Measurements from ENCODE around the gene TIMM23.
"Not testable (repeated sequence)": the region's sequence is repeated elsewhere in the genome, so short reads cannot be mapped to it uniquely, and the experiment has no call there.

Gene TIMM23, protein sequence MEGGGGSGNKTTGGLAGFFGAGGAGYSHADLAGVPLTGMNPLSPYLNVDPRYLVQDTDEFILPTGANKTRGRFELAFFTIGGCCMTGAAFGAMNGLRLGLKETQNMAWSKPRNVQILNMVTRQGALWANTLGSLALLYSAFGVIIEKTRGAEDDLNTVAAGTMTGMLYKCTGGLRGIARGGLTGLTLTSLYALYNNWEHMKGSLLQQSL

DNA sequence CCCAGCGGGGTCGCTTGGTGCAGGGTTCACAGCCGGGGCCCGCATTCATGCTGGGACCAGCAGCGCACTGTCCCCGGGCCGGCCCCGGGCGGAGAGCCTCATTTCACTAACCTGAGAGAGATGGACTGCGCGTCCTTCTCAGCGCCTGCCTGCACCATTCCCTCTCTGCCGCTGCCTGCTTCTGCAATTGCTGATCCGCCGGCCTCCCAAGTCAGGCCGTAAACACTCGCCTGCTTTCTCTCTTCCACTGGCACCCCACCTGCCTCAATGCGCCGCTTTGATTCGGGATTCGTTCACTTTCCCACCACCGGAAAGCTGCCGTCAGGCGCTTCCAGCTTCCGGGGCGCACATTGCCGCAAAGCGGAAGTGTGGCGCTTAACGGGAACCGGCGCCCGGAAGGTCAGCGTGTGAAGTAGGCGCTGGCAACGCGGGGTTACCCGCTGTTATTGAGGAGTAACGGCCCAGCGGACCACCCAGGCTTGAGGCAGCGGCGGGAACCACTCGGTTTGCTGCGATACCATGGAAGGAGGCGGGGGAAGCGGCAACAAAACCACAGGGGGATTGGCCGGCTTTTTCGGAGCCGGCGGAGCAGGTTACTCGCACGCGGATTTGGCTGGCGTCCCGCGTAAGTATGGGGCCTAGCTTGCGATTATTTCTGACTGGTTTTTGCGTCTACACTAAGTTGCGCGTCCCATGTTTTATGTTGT lies at the start of gene TIMM23:
Gene TIMM23, plus strand, starts transcription at position 384 of the 707 bp plus-strand sequence. Its CDS starts 136 bp downstream, at position 520.
- peak; percentile 92 to 93 for DNase-seq

DNA sequence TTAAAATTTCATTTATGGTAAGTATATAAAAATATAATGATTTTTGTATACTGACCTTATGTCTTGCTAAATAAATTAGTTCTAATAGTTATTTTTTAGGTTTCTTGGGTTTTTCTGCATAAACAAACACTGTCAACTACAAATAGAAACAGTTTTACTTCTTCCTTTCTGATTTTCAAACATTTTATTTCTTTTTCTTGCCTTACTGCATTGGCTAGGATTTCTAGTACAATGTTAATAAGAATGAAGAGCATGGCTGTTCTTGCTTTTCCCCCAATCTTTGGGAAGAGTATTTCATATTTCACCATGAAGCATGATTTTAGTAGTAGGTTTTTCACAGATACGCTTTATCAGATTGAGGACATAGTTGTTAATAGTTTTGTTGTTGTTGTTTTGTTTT lies 45.5 kb upstream of the TIMM23 start:
- DNase-seq, result not testable (repeated sequence)

DNA sequence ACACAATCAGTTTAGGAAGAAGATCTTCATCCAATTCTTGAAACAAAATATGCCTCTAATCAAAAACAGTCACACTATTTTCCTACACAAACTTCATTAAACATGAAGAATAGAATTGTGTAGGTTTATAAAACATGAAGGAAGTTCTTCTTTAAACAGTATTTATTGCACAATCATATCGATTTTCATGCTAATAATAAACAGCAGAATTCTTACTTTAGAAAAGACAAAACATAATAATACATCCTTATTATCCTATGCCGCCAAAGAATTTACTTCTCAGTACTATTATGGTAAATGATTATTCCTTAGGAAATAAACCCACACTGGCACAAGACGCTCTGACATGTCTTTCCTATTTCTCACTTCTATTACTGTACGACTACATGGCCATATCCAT lies 41.0 kb upstream of the TIMM23 start:
- not testable (repeated sequence) for DNase-seq

DNA sequence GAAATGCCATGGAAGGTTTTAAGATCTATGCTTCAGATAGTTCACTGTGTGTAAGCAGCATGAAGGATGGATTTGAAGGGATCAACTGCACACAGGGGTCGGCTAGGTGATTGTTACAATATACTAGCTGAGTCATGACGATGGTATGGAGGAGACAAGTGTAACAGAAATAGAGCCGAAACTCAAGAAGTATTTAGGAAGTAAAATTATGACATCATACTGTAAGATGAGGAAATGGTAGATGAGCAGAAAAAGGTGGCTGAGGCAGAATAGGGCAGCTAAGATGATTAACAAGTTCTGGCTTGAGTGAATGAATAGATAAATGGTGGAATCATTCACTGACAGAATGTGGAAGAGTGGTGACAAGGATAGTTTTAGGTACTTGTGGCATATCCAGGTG lies 37.5 kb upstream of the TIMM23 start:
- not testable (repeated sequence) for DNase-seq

DNA sequence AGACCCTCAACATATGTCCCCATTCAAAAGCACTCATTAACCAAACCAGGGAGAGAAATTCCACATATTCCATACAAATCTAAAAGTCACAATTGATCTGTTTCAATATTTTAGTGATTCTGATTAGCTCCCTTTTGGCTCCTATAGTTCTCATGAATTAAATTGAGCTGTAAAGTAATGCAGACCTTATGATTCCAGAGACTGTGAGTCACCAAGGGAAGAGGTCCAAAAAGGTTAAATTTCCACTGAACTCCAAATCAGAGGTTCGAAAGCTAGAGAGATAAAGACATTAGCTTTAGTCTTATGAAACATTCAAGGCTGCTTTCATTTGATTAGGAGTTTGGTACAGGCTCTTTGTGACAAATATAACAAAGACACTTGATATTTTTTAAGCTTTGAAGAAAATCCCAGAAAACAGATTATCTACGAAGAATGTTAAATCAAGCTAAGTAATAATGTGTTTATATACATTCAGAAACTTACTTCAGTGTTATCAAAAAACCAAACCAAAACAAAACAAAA lies 33.1 kb upstream of the TIMM23 start:
- not testable (repeated sequence) for DNase-seq

DNA sequence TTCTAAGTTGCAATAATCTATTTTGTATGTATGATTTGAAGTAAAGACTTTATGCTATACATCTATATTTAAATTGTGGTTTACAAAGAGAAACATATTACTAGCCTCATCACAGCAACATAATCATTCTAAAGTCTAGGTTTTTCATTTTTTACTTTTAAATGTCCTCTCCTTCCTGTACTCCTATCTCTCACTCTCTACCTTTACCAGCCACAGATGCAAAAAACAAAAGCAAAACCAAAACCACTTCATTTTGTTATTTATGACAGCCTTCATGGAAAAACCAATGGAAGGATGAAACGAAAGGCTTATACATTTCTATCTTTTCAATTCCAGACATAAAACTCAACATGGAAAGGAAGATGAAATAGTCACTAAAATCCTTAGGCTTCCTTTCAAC lies 31.1 kb upstream of the TIMM23 start:
- DNase-seq, result not testable (repeated sequence)

DNA sequence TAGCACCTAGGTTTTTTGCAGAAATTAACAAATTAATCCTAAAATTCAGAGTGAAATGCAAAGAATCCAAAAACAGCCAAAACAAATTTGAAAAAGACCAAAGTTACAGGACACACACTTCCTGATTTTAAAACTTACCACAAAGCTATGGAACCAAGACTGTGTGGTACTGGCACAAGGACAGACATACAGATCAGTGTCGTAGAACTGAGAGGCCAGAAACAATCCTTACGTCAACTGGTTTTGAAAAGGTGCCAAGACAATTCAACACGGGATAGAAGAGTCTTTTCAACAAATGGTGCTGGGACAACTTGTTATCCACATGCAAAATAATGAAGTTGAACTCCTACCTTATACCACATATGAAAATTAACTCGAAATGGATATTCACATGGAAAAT lies 26.8 kb upstream of the TIMM23 start:
- DNase-seq, result not testable (repeated sequence)

DNA sequence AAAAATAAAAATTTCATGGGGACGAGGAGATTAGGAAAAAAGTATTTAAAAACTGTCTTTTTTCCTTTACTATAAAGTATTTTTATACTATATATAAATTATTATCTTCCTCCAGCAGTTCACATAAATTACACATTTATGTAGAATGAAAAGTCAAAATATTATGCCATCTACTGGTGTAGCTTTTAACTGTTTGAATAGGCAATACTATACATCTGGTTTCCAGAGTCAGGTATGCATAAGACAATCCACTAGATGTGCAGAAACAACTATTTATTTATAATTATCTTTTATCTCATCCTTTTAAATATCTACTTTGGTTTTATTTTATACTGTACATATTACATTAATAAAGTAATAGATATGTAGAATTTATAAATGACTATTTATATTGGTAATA lies 24.9 kb upstream of the TIMM23 start:
- not testable (repeated sequence) for DNase-seq

DNA sequence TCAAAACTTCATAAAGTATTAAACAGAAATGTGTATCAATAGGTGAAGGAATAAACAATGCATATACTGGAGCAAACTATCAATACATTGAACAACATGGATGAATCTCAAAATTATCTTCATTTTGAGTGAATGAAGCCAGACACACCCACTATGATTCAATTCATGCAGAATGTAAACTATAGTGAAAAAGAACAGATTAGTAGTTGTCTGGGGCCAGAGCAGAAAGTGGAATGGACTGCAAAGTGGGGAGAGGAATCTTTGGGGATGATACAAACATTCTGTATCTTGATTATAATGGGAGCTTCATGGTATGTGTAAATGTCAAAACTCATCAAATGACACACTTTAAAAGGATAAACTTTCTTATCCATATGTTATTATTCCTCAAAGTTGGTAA lies 23.5 kb upstream of the TIMM23 start:
- DNase-seq, result not testable (repeated sequence)

DNA sequence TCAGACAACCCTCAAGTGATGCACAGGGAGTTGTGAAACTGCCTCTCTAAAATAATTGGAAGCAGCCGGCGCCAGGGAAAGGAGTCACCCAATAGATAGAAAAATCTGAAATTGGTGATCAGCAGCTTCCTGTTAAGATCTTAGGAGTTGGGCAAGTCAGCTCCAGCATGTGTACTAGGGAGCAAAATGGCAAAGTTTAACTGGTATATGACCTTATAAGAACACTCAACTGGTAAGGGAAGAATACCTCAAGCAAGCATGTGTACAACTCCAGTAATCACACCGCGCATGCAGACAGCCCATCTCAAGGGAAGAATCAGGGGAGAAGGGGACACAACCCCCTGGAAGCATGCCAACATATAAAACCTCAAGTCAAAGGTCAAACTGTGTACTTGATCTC lies 17.9 kb upstream of the TIMM23 start:
- not testable (repeated sequence) for DNase-seq

DNA sequence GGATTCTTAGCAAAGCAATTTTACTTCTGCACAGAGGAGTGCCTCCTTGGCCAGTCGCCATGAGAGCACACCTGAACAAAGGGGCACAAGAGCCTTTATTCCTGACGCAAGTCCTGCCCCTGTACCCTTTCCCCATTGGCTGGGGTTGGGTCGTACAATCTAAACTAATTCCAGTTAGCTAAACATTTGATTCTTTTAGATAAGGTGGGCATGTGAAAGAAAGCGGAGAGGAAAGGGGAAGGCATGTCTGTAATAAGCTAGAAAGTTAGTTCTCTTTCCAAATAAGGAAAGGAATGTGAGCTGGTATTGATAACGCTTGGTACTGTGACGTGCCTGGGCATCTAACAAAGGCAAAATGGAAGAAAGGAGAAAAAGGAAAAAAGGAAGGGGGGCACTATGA lies 15.7 kb upstream of the TIMM23 start:
- not testable (repeated sequence) for DNase-seq

DNA sequence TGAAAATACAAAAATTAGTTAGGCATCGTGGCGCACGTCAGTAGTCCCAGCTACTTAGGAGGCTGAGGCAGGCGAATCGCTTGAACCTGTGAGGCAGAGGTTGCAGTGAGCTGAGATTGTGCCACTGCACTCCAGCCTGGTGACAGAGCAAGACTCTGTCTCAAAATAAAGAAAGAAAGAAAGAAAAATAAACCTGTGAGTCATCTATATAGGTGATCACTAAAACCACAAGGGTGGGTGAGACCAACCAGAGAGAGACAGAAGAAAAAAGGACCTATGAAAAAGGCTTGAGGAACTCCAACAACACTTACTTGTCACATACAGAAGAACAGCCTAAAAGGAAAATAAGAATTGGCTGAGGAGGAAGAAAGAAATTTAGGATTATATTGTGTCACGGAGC lies 14.4 kb upstream of the TIMM23 start:
- not testable (repeated sequence) for DNase-seq

DNA sequence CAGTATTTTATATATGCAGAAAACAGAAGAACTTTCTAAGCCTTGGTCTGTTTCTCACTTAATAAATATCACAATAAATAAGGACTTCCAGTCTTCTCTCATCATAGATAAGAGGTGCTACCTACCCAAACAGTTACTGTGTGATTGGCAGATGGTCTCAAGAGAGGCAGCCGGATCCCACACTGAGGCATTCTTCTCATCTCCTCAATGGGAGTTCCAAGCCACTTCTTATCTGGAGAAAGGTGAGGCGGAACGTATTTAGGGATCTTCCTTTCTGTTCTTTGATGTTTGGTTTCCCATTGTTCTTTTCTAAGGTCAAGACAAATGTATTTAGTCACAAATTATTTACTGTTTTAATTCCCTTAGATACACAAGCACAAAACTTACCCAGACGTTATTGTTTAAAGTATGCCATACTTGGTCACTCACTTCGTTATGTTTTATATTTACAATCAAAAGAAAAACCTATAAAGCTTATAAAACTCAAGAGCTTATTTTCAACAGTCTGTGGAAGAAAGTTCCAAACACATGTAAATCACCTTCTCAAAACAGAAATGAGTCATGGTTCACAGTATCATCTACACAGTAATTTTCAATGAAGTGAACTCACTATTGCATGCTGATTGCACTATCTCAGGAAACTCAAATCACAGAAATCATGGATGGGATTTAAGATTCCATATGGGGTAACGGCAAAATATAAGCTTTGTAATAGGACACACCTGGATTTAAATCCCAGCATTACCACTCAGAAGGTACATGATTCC lies 9.4 kb upstream of the TIMM23 start:
- not testable (repeated sequence) for DNase-seq

DNA sequence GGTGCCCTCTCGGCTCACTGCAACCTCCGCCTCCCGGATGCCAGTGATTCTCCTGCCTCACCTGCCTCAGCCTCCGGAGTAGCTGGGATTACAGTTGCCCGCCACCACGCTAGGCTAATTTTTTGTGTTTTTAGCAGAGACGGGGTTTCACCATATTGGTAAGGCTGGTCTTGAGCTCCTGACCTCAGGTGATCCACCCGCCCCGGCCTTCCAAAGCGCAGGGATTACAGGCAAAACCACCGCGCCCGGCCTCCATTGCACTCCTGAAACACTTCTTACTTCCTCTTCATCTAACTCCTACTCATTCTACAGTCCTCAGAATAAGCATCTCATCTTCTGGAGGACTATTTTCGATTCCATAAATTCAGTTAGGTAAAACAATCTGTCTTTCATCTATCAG lies 1.3 kb upstream of the TIMM23 start:
- DNase-seq, result not testable (repeated sequence)

DNA sequence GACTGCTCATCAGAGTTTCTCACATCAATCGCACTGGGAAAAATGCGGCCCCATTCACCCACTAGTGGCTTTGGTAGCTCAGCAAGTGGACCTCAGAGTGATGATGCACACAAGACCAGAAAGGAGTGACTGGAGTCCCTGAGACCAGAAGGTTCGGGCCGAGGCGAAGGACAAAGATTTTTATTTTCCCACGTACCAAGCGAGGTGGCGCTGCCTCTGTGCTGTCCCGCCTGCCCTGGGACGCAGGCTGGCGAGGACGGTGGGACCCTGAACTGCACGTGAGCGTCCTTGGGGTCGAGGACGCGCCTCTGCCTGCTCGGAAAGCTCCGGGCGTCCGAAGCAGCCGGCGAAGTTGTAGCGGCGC lies 565 bp upstream of the TIMM23 start:
- DNase-seq, result not testable (repeated sequence)

DNA sequence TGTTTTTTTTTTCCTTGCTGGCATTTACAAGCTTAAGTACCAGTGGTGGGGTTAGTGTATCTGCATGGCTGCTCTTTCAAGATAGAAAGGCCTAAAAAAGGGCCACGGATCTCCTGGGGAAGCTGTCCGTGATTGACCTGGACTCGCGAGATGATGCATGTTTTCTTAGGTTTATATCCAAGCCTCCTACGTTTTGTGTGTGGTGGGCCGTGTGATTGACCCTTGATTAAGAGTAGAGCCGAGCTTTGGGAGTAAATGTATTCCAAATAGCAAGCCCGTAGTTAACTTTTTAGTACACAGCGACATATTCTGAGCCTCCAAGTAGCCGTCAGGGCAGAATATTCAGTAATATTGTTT lies 502 bp downstream of the TIMM23 start:
- DNase-seq, result not testable (repeated sequence)

DNA sequence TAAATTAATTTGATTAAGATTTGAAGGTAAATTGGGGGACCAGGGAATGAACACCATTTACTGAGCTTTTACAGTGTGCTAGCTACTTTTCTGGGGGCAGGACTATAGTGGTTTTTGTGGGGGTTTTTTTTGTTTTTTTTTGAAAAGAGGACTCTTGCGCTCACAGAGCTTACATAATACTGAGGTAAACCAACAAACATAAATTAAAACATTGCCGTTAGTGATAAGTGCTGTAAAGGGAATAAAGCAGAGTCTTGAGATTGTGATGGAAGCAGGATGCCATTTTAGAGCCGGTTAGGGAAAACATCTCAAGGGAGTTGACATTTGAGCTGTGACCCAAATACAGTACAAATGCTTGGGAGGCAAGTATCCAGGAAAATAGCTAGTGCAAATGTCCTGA lies 1.8 kb downstream of the TIMM23 start:
- DNase-seq, result not testable (repeated sequence)

DNA sequence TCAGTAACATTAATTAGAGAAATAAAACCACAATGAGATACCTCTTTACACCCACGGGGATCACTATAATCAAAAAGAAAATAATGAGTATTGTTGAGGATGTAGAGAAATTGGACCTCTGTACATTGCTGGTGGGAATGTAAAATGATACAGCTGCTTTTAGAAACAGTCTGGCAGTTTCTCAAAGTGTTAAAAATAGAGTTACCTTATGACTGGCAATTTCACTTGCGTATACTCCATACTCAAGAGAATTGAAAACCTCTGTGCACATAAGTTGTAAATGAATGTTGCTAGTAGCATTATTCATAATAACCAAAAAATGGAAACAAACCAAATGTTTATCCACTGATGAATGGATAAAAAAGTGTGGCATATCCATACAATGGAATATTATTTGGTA lies 6.3 kb downstream of the TIMM23 start:
- DNase-seq, result not testable (repeated sequence)

DNA sequence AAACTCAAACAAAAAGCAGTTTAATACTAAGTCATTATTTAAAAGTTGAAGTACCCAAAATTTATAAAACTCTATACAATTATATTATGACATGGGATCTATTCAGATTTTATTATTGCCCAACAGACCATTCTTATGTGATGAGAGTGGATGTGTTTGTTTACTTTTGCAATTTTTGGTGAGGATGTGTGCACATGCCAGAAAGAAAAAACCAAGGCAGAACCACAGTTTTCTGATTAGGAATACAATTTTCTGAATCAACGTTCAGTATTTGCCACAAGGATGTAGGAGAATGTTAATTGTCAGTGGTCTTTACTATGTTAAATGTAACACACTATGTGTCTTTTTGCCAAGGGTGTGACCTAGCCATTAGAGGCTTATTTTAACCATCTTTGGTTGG lies 9.1 kb downstream of the TIMM23 start:
- DNase-seq, result not testable (repeated sequence)

DNA sequence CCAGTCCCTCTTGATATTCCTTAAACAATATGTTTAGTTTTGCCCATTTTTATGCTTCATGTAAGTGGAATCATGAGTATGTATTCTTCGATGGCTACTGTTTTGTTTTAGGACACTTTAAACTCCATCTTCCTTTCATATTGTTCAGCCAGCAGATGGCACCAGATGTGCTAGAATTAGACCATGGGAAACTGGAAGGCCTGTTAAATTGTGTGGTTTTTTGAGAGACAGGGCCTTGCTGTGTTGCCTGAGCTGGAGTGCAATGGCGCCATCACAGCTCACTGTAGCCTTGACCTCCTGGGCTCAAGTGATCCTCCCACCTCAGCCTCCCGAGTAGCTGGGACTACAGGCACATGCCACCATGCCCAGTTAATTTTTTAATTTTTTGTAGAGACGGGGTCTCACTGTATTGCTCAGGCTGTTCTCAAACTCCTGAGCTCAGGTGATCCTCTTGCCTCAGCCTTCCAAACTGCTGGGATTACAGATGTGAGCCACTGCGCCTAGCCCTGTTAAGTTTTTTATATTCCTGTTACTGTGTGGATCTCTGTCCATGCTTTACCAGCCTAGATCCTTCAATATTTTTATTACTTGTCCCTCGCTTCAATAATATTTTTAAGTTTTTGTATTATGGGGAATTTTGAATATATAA lies 11.4 kb downstream of the TIMM23 start:
- DNase-seq, result peak in 1 of 2 experiments; percentile 28

DNA sequence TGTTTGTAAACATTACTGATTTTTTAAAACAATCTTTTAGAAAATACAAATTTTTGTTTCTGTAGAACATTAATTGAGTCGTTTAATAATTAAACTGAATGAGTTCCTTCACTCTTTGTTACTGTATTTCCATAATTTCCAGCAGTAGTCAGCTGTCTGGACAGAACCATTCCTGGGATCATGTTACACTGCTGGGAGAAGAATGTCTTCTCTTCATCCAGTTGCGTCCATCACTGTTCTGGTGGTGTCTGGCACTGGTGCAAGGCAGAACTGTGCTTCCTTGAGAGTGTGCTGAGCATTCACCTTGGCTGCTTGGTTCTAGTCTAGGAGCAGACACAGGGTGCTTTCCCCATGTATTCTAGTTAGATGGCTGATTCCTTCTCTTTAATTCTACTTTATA lies 12.2 kb downstream of the TIMM23 start:
- DNase-seq, result not testable (repeated sequence)

DNA sequence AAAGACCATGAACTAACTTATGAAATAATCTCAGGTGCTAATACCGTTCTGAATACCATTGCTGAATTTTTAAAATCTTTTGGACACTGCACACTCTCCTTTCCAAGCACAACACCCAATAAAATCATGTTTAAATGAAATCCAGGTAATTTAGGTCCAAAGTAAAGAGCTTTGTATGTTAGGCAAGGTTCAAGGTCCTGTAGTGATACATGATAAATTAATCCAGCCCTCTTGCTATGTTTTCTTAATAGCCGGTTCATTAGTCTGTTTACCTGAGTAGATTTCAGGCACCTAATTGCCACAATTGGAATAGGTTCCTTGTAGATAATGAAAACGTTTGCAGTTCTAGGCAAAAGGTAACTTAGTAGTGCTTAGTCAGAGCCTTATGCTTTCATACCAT lies 13.3 kb downstream of the TIMM23 start:
- DNase-seq, result not testable (repeated sequence)

DNA sequence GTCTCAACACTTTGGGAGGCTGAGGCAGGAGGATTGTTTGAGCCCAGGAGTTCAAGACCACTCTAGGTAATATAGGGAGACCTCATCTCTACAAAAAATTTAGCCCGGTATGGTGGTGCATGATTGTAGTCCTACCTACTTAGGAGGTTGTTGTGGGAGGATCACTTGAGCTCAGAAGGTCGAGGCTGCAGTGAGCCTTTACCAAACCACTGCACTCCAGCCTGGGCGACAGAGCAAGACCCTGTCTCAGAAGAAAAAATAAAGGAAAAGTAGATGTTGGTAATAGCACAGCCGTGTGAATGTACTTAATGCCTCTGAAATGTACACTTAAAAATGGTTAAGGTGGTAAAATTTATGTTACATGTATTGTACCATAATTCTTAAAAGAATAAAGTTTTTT lies 25.3 kb downstream of the TIMM23 start:
- no peak for DNase-seq
